GM11168 (cell line): ENCODE measurements around the gene LRCH4.
"Not testable (repeated sequence)": the region's sequence is repeated elsewhere in the genome, so short reads cannot be mapped to it uniquely, and the experiment has no call there.

Experiments
- in situ Hi-C: fragments of 300-500 bp; cut with MboI; formaldehyde crosslinking; loops from one replicate; pipeline ENCODE4 v1.12.0; 2022; ENCODE audit warnings: low sequenced_read_pairs; ENCODE audit not compliant: unreplicated experiment

Gene LRCH4

GRCh38 chr7:100546129-100546925 lies 39.6 kb downstream of the LRCH4 start:
- in situ Hi-C loops, result no loop called here

- in situ Hi-C loops, result no loop called here
These were observed 40.4 kb downstream of the LRCH4 start for GRCh38 chr7:100545360-100546128.

GRCh38 chr7:100544967-100545359 lies 41.0 kb downstream of the LRCH4 start:
- in situ Hi-C loops, result no loop called here

- in situ Hi-C loops, result no loop called here
These were observed 41.5 kb downstream of the LRCH4 start for GRCh38 chr7:100544386-100544785.

DNA sequence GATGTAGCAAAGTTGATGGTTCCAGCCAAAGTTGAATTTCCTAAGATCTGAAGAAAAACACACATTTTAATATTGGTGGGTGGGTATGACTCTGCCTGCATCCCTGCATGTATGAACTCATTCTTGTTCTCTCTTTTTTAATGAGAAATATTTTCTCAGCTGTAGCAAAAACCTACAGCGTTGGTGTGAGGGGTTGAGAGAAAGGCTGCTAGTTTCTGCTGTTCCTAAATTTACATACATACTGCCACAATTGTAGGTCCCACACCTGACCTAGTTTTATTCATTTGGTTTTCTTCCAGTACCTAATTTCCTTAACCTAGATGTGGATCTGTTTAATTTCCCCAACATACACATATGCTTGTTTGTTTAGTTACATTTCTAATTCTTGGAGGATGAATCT lies 42.3 kb downstream of the LRCH4 start:
- in situ Hi-C loops, result no loop called here

DNA sequence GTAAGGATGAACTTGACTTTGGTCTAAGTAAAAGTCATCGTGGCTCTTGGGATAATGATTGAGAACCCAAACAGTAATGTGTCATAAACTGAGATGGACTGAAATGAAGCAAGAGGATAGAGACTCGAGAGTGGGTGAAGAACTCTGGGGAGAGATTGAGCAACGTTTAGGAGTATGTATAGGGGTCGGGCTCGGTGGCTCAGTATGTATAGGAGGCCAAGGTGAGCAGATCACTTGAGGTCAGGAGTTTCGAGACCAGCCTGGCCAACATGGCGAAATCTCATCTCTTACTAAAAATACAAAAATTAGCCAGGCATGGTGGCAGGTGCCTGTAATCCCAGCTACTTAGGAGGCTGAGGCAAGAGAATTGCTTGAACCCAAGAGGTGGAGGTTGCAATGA lies 44.6 kb downstream of the LRCH4 start:
- in situ Hi-C loops, result not testable (repeated sequence)

DNA sequence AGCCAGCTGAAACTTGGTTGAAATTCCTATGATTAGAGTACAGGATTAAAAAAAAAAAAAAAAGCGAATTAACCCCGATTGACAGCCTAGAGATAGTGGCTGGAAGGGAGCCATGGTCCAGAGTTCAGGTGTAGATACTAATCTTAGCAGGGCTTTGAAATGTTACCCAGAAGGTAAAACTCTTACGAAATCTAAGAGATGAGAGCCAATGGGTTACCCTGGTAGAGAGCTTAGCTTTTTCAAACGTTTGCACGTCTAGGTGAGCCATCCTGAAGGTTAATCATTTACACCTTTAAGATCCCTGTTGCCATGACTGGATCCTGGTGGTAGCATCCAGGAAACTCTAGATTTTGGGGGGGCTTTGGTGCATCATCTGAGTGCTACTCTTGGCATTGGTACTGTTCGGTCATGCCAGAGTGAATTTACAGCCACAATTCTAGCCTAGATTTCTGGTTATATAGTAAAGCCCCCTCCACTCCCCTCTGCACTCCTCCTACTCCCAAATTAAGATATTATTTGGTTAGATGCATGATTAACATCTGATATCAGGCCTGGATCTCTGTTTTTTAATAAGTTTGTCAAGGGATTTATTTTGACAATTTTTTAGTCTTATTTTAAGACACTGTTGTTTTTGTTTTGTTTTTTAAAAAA lies 45.7 kb downstream of the LRCH4 start:
- in situ Hi-C loops, result no loop called here

DNA sequence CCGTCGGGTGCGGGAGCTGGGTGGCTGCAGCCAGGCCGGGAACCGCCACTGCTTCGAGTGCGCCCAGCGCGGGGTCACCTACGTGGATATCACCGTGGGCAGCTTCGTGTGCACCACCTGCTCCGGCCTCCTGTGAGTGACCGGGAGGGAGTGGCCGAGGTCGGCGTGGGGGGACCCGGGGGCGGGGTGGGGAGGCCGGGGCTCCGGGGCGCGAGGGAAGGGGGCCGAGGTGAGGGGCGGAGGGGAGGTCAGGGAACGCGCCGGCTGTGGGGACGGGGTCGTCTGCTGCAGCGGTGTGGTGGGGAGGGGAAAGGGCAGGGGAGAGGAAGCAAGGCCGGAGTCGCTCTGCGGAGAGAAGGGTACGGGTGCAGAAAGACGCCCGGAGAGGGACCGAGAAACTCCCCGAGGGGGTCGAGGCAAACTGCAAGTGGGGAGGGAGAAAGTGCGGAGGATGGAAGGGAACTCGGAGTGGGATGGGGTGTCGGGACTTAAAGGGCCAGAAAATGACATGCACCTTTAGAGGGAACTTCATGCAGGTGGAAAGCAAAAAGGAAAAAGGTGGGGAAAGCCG lies 46.4 kb downstream of the LRCH4 start:
- in situ Hi-C loops, result no loop called here

DNA sequence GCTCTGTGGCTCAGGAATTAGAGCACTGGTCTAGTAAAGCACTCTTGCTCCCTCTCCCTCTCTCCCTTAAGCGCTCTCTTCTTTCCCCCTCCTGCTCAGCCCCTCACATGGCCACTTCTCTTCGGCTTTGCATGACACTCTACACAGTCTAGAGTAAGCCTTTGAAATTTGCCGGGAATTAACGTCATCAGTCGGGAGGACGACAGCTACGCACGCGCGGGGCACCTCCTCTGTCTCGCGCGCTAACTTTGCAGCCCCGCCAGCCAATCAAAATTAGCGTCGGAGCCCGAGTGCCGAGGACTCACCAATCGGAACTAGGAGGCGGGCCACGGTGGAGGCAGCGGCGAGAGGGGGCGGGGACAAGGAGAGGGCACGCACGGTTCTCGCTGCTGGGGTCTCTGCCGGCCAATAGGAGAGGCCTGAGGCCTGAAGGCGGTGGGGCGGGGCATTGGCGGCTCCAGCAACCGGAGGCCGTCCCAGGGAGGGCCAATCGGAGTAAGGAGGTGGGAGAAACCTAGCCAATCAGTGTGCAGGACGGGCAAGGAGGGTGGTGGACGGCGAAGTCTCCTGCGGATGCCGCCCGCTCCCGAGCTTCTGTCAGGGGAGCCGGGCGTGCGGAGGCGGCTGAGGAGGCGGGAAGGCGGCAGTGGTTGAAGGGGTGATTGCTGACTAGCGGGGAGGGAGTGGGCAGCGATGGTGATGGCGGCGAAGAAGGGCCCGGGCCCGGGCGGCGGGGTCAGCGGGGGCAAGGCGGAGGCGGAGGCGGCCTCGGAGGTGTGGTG lies 47.1 kb downstream of the LRCH4 start, which contains the start of gene AGFG2:
Gene AGFG2, plus strand, starts transcription at position 550 of the 782 bp plus-strand sequence. Its CDS starts 144 bp downstream, at position 694.
- in situ Hi-C loops, result no loop called here

DNA sequence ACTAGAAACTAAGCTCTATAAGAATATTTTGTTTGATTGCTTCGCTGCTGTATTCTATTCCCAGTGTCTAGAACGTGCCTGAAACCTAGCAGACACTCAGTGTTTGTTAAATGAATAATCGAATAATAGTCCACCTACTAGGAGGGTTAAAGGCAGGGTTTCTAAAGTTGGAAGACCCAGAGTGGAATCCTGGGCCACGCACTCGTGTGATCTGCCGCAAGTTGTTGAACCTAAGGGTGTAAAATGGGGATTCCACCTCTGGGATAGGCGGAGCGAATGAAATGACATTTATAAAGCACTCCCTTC lies 47.6 kb downstream of the LRCH4 start:
- in situ Hi-C loops, result no loop called here

DNA sequence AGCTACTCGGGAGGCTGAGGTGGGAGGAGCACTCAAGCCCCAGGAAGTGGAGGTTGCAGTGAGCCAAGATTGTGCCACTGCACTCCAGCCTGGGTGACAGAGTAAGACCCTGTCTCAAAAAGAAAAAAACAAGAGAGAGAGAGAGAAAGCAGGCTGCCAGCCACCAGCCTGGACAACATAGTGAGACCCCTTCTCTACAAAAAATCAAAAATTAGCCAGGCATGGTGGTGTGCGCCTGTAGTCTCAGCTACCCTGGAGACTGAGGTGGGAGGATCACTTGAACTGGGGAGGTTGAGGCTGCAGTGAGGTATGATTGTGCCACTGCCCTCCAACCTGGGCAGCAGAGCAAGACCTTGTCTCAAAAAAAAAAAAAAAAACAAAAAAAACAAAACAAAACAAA lies 49.2 kb downstream of the LRCH4 start:
- in situ Hi-C loops, result not testable (repeated sequence)

DNA sequence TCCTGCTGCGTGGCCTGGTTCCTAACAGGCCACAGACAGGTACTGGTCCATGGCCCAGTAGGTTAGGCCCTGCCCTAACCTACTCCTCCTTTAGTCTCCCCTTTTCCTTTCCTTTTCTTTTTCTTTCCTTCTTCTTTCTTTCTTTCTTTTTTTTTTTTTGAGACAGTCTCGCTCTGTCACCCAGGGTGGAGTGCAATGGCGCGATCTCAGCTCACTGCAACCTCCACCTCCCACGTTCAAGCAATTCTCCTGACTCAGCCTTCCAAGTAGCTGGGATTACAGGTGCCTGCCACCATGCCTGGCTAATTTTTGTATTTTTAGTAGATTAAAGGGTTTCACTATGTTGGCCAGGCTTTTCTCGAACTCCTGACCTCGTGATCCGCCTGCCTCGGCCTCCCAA lies 49.9 kb downstream of the LRCH4 start:
- in situ Hi-C loops, result not testable (repeated sequence)

DNA sequence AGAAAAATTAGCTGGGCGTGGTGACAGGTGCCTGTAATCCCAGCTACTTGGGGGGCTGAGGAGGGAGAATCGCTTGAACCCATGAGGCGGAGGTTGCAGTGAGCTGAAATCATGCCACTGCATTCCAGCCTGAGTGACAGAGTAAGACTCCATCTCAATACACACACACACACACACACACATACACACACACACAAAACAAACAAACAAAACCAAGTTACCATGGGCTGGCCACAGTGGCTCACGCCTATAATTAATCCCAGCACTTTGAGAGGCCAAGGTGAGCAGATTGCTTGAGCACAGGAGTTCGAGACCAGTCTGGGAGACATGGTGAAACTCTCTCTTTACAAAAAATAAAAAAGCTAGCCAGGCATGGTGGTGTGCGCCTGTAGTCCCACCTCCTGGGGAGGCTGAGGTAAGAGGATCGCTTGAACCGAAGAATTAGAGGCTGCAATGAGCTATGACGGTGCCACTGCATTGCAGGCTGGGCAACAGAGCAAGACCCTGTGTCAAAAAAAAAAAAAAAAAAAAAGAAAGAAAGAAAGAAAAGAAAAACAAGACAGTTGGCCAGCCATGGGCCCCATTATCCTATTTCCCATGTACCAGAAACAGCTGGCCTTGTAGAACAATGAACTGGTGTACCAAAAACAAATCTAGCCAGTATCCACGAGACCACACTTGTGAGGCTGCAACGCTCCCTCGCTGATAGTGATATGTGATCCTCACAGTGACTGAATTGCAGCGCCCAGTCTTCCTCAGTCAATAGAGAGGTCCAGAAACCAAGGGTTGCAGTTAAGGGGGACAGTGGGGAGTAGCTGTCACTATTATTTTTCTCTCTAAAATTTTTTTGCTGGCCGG lies 53.5 kb downstream of the LRCH4 start:
- in situ Hi-C loops, result no loop called here

DNA sequence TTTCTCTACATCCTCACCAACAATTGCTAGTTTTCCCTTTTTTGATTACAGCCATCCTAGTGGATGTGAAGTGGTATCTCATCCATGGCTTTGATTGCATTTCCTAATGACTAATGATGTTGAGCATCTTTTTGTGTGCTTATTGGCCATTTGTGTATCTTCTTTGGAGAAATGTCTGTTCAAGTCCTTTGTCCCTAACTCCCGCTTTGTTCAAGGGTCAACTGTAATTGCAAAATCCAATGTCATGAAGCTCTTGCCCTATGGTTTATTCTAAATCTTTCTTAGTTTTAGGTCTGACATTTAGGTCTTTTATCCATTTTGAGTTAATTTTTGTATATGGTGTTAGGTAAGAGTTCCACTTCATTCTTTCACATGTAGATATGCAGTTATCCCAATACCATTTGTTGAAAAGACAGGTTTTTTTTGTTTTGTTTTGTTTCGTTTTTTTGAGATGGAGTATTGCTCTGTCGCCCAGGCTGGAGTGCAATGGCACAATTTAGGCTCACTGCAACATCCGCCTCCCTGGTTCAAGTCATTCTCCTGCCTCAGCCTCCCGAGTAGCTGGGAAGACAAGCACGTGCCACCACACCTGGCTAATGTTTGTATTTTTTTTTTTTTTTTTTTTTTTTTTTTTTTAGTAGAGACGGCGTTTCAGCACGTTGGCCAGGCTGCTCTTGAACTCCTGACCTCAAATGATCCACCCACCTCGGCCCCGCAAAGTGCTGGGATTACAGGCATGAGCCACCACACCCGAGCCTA lies 57.6 kb downstream of the LRCH4 start:
- in situ Hi-C loops, result not testable (repeated sequence)
